ENCODE measurements around the gene HOXB4.

The HOXB4 gene

GRCh38 chr17:48558057-48558830, 19.9 kb downstream of the HOXB4 start:
- TF ChIP-seq CTCF (conservative IDR thresholded peaks at IDR 0.05; ENCODE audit: low read depth, low read length) = no peak
- H3K4me3 ChIP-seq (ENCODE audit: low read length) = no peak overlapping the region
- DNase-seq (ENCODE audit: low read depth) = no peak

GRCh38 chr17:48556576-48557401, 21.4 kb downstream of the HOXB4 start:
- no peak for TF ChIP-seq CTCF (conservative IDR thresholded peaks at IDR 0.05; ENCODE audit: low read depth, low read length)
- no peak overlapping the region for H3K4me3 ChIP-seq (ENCODE audit: low read length)
- DNase-seq (ENCODE audit: low read depth) = no peak

GRCh38 chr17:48556229-48556575, 21.9 kb downstream of the HOXB4 start:
- no peak overlapping the region for H3K4me3 ChIP-seq (ENCODE audit: low read length)
- TF ChIP-seq CTCF (conservative IDR thresholded peaks at IDR 0.05; ENCODE audit: low read depth, low read length) = no peak
- DNase-seq (ENCODE audit: low read depth) = no peak

- DNase-seq (ENCODE audit: low read depth) = peak; percentile 13
- H3K4me3 ChIP-seq (ENCODE audit: low read length) = no peak overlapping the region
- no peak for TF ChIP-seq CTCF (conservative IDR thresholded peaks at IDR 0.05; ENCODE audit: low read depth, low read length)
These were observed 22.6 kb downstream of the HOXB4 start for GRCh38 chr17:48555258-48556228.

- no peak for TF ChIP-seq CTCF (conservative IDR thresholded peaks at IDR 0.05; ENCODE audit: low read depth, low read length)
- no peak overlapping the region for H3K4me3 ChIP-seq (ENCODE audit: low read length)
- no peak for DNase-seq (ENCODE audit: low read depth)
These were observed 23.5 kb downstream of the HOXB4 start for GRCh38 chr17:48554412-48555257.

- no peak for DNase-seq (ENCODE audit: low read depth)
- H3K4me3 ChIP-seq (ENCODE audit: low read length) = no peak overlapping the region
These were observed 24.3 kb downstream of the HOXB4 start for GRCh38 chr17:48553826-48554225.

More at GRCh38 chr17:48553826-48554225, 24.3 kb downstream of the HOXB4 start:
- TF ChIP-seq CTCF (conservative IDR thresholded peaks at IDR 0.05; ENCODE audit: low read depth, low read length) = no peak

Data from retinal pigment epithelial cell (primary cell).